ENCODE data around the gene VOPP1. TPM values are rescaled to one million over a fixed set of nuclear protein-coding genes. Genes with fewer than 3 reads are reported as not detected.

VOPP1 gene
- polyA plus RNA-seq, 1 donor: 54.7 TPM

- DNase-seq: no peak
Observed at GRCh38 chr7:55469721-55470120, 102.6 kb downstream of the VOPP1 start.

- DNase-seq: no peak
Observed at GRCh38 chr7:55469271-55469681, 103.0 kb downstream of the VOPP1 start.

GRCh38 chr7:55468495-55468894 is 103.8 kb downstream of the VOPP1 start:
- no peak for DNase-seq

- no peak for DNase-seq
Observed at GRCh38 chr7:55467047-55467593, 105.2 kb downstream of the VOPP1 start.

GRCh38 chr7:55465691-55466090 is 106.6 kb downstream of the VOPP1 start:
- DNase-seq: no peak

GRCh38 chr7:55464422-55464821 is 107.9 kb downstream of the VOPP1 start:
- DNase-seq: no peak

- DNase-seq: no peak
Observed at GRCh38 chr7:55463686-55464262, 108.5 kb downstream of the VOPP1 start.

- DNase-seq: no peak
Observed at GRCh38 chr7:55458351-55458750, 114.0 kb downstream of the VOPP1 start.

GRCh38 chr7:55457801-55458200 is 114.5 kb downstream of the VOPP1 start:
- DNase-seq: no peak

GRCh38 chr7:55452971-55453370 is 119.3 kb downstream of the VOPP1 start:
- no peak for DNase-seq

- DNase-seq: no peak
Observed at GRCh38 chr7:55449992-55450535, 122.2 kb downstream of the VOPP1 start.

GRCh38 chr7:55449205-55449991 is 122.9 kb downstream of the VOPP1 start:
- DNase-seq: no peak

GRCh38 chr7:55448526-55448925 is 123.8 kb downstream of the VOPP1 start:
- no peak for DNase-seq

- no peak for DNase-seq
Observed at GRCh38 chr7:55444786-55445185, 127.5 kb downstream of the VOPP1 start.

GRCh38 chr7:55441774-55442522 is 130.4 kb downstream of the VOPP1 start:
- no peak for DNase-seq

GRCh38 chr7:55441002-55441401 is 131.3 kb downstream of the VOPP1 start:
- no peak for DNase-seq

GRCh38 chr7:55440040-55440690 is 132.1 kb downstream of the VOPP1 start:
- DNase-seq: no peak

GRCh38 chr7:55439627-55440026 is 132.7 kb downstream of the VOPP1 start:
- no peak for DNase-seq

- DNase-seq: no peak
Observed at GRCh38 chr7:55438757-55439525, 133.4 kb downstream of the VOPP1 start.

GRCh38 chr7:55438085-55438756 is 134.1 kb downstream of the VOPP1 start:
- no peak for DNase-seq

- no peak for DNase-seq
Observed at GRCh38 chr7:55437375-55437774, 134.9 kb downstream of the VOPP1 start.
